Measurements from ENCODE around the gene INSIG1. TPM values are rescaled to one million over a fixed set of nuclear protein-coding genes. Genes with fewer than 3 reads are reported as not detected.

Gene INSIG1
- polyA plus RNA-seq, 2 donors: 17.7 to 40.3 TPM

- Histone ChIP-seq H3K36me3 (ENCODE audit: control insufficient read depth in 2 of 2, insufficient read depth in 2 of 2, low read length in 1 of 2) (no peaks in the 10 kb centered on the region), H3K27me3 (ENCODE audit: control insufficient read depth in 1 of 2, insufficient read depth in 2 of 2, low read length in 2 of 2) (no peaks in the 10 kb centered on the region), H3K27ac (ENCODE audit: low read depth in 2 of 2, low read length in 1 of 2) (no peak overlapping the region), H3K9me3 (ENCODE audit: control insufficient read depth in 2 of 2, insufficient read depth in 1 of 2, low read depth in 1 of 2, low read length in 1 of 2) (no peaks in the 10 kb centered on the region), H3K4me1 (ENCODE audit: control insufficient read depth in 2 of 2, insufficient read depth in 2 of 2, low read length in 1 of 2) (peaks cover 0 to 3% of the 10 kb centered on the region in 2 donors), H3K4me3 (ENCODE audit: low read depth in 1 of 2, low read length in 2 of 2) (no peak overlapping the region)
- WGBS, 2 donors: 66 to 71% methylated on average over 4 of the region's 4 CpGs
These were observed 22.9 kb upstream of the INSIG1 start for GRCh38 chr7:155274633-155275355.

- H3K9me3 ChIP-seq (ENCODE audit: control insufficient read depth in 2 of 2, insufficient read depth in 1 of 2, low read depth in 1 of 2, low read length in 1 of 2): no peaks in the 10 kb centered on the region
- H3K4me3 ChIP-seq (ENCODE audit: low read depth in 1 of 2, low read length in 2 of 2): no peak overlapping the region
- WGBS, 2 donors: 79 to 82% methylated on average over 19 of the region's 19 CpGs
- H3K27me3 ChIP-seq (ENCODE audit: control insufficient read depth in 1 of 2, insufficient read depth in 2 of 2, low read length in 2 of 2): no peaks in the 10 kb centered on the region
- no peak overlapping the region for H3K27ac ChIP-seq (ENCODE audit: low read depth in 2 of 2, low read length in 1 of 2)
- H3K36me3 ChIP-seq (ENCODE audit: control insufficient read depth in 2 of 2, insufficient read depth in 2 of 2, low read length in 1 of 2): no peaks in the 10 kb centered on the region
- peaks cover 0 to 3% of the 10 kb centered on the region in 2 donors for H3K4me1 ChIP-seq (ENCODE audit: control insufficient read depth in 2 of 2, insufficient read depth in 2 of 2, low read length in 1 of 2)
These were observed 21.5 kb upstream of the INSIG1 start for GRCh38 chr7:155276042-155276799.

GRCh38 chr7:155276800-155277375 is 20.8 kb upstream of the INSIG1 start:
- 56 to 61% methylated on average over 12 of the region's 12 CpGs for WGBS, 2 donors
- Histone ChIP-seq H3K4me1 (ENCODE audit: control insufficient read depth in 2 of 2, insufficient read depth in 2 of 2, low read length in 1 of 2) (peaks cover 0 to 3% of the 10 kb centered on the region in 2 donors), H3K9me3 (ENCODE audit: control insufficient read depth in 2 of 2, insufficient read depth in 1 of 2, low read depth in 1 of 2, low read length in 1 of 2) (no peaks in the 10 kb centered on the region), H3K27me3 (ENCODE audit: control insufficient read depth in 1 of 2, insufficient read depth in 2 of 2, low read length in 2 of 2) (no peaks in the 10 kb centered on the region), H3K4me3 (ENCODE audit: low read depth in 1 of 2, low read length in 2 of 2) (no peak overlapping the region), H3K27ac (ENCODE audit: low read depth in 2 of 2, low read length in 1 of 2) (peak overlapping the region in 1 of 2 donors; percentile 69), H3K36me3 (ENCODE audit: control insufficient read depth in 2 of 2, insufficient read depth in 2 of 2, low read length in 1 of 2) (no peaks in the 10 kb centered on the region)

- no peak overlapping the region for H3K4me3 ChIP-seq (ENCODE audit: low read depth in 1 of 2, low read length in 2 of 2)
- H3K27ac ChIP-seq (ENCODE audit: low read depth in 2 of 2, low read length in 1 of 2): peak overlapping the region in 1 of 2 donors; percentile 69
- H3K9me3 ChIP-seq (ENCODE audit: control insufficient read depth in 2 of 2, insufficient read depth in 1 of 2, low read depth in 1 of 2, low read length in 1 of 2): no peaks in the 10 kb centered on the region
- WGBS, 2 donors: 68 to 70% methylated on average over 10 of the region's 10 CpGs
- no peaks in the 10 kb centered on the region for H3K27me3 ChIP-seq (ENCODE audit: control insufficient read depth in 1 of 2, insufficient read depth in 2 of 2, low read length in 2 of 2)
- H3K4me1 ChIP-seq (ENCODE audit: control insufficient read depth in 2 of 2, insufficient read depth in 2 of 2, low read length in 1 of 2): peaks cover 0 to 3% of the 10 kb centered on the region in 2 donors
- H3K36me3 ChIP-seq (ENCODE audit: control insufficient read depth in 2 of 2, insufficient read depth in 2 of 2, low read length in 1 of 2): no peaks in the 10 kb centered on the region
These were observed 20.2 kb upstream of the INSIG1 start for GRCh38 chr7:155277385-155277994.

- Histone ChIP-seq H3K36me3 (ENCODE audit: control insufficient read depth in 2 of 2, insufficient read depth in 2 of 2, low read length in 1 of 2) (no peaks in the 10 kb centered on the region), H3K27ac (ENCODE audit: low read depth in 2 of 2, low read length in 1 of 2) (no peak overlapping the region), H3K4me1 (ENCODE audit: control insufficient read depth in 2 of 2, insufficient read depth in 2 of 2, low read length in 1 of 2) (peaks cover 0 to 3% of the 10 kb centered on the region in 2 donors), H3K9me3 (ENCODE audit: control insufficient read depth in 2 of 2, insufficient read depth in 1 of 2, low read depth in 1 of 2, low read length in 1 of 2) (no peaks in the 10 kb centered on the region), H3K4me3 (ENCODE audit: low read depth in 1 of 2, low read length in 2 of 2) (no peak overlapping the region), H3K27me3 (ENCODE audit: control insufficient read depth in 1 of 2, insufficient read depth in 2 of 2, low read length in 2 of 2) (no peaks in the 10 kb centered on the region)
- 43 to 54% methylated on average over 9 of the region's 9 CpGs for WGBS, 2 donors
These were observed 18.8 kb upstream of the INSIG1 start for GRCh38 chr7:155278921-155279320.

GRCh38 chr7:155279787-155280445 is 17.8 kb upstream of the INSIG1 start:
- H3K9me3 ChIP-seq (ENCODE audit: control insufficient read depth in 2 of 2, insufficient read depth in 1 of 2, low read depth in 1 of 2, low read length in 1 of 2): no peaks in the 10 kb centered on the region
- no peaks in the 10 kb centered on the region for H3K27me3 ChIP-seq (ENCODE audit: control insufficient read depth in 1 of 2, insufficient read depth in 2 of 2, low read length in 2 of 2)
- H3K4me1 ChIP-seq (ENCODE audit: control insufficient read depth in 2 of 2, insufficient read depth in 2 of 2, low read length in 1 of 2): peaks cover 0 to 3% of the 10 kb centered on the region in 2 donors
- no peak overlapping the region for H3K27ac ChIP-seq (ENCODE audit: low read depth in 2 of 2, low read length in 1 of 2)
- no peaks in the 10 kb centered on the region for H3K36me3 ChIP-seq (ENCODE audit: control insufficient read depth in 2 of 2, insufficient read depth in 2 of 2, low read length in 1 of 2)
- WGBS, 2 donors: 87 to 91% methylated on average over 14 of the region's 14 CpGs
- no peak overlapping the region for H3K4me3 ChIP-seq (ENCODE audit: low read depth in 1 of 2, low read length in 2 of 2)

- H3K36me3 ChIP-seq (ENCODE audit: control insufficient read depth in 2 of 2, insufficient read depth in 2 of 2, low read length in 1 of 2): no peaks in the 10 kb centered on the region
These were observed 17.0 kb upstream of the INSIG1 start for GRCh38 chr7:155280446-155281397.

GRCh38 chr7:155281398-155281969 is 16.2 kb upstream of the INSIG1 start:
- no peaks in the 10 kb centered on the region for H3K27me3 ChIP-seq (ENCODE audit: control insufficient read depth in 1 of 2, insufficient read depth in 2 of 2, low read length in 2 of 2)
- H3K4me1 ChIP-seq (ENCODE audit: control insufficient read depth in 2 of 2, insufficient read depth in 2 of 2, low read length in 1 of 2): peaks cover 0 to 1% of the 10 kb centered on the region in 2 donors
- 72 to 76% methylated on average over 9 of the region's 9 CpGs for WGBS, 2 donors
- no peaks in the 10 kb centered on the region for H3K36me3 ChIP-seq (ENCODE audit: control insufficient read depth in 2 of 2, insufficient read depth in 2 of 2, low read length in 1 of 2)
- no peaks in the 10 kb centered on the region for H3K9me3 ChIP-seq (ENCODE audit: control insufficient read depth in 2 of 2, insufficient read depth in 1 of 2, low read depth in 1 of 2, low read length in 1 of 2)
- H3K27ac ChIP-seq (ENCODE audit: low read depth in 2 of 2, low read length in 1 of 2): peak overlapping the region; percentile 35 to 81
- H3K4me3 ChIP-seq (ENCODE audit: low read depth in 1 of 2, low read length in 2 of 2): no peak overlapping the region

More at GRCh38 chr7:155280446-155281397, 17.0 kb upstream of the INSIG1 start:
- no peaks in the 10 kb centered on the region for H3K27me3 ChIP-seq (ENCODE audit: control insufficient read depth in 1 of 2, insufficient read depth in 2 of 2, low read length in 2 of 2)
- no peak overlapping the region for H3K4me3 ChIP-seq (ENCODE audit: low read depth in 1 of 2, low read length in 2 of 2)
- no peaks in the 10 kb centered on the region for H3K9me3 ChIP-seq (ENCODE audit: control insufficient read depth in 2 of 2, insufficient read depth in 1 of 2, low read depth in 1 of 2, low read length in 1 of 2)
- peaks cover 0 to 3% of the 10 kb centered on the region in 2 donors for H3K4me1 ChIP-seq (ENCODE audit: control insufficient read depth in 2 of 2, insufficient read depth in 2 of 2, low read length in 1 of 2)
- H3K27ac ChIP-seq (ENCODE audit: low read depth in 2 of 2, low read length in 1 of 2): peak overlapping the region; percentile 35 to 81
- 55 to 66% methylated on average over 13 of the region's 13 CpGs for WGBS, 2 donors
